Measurements from ENCODE around the gene RBM24.

The RBM24 gene

DNA sequence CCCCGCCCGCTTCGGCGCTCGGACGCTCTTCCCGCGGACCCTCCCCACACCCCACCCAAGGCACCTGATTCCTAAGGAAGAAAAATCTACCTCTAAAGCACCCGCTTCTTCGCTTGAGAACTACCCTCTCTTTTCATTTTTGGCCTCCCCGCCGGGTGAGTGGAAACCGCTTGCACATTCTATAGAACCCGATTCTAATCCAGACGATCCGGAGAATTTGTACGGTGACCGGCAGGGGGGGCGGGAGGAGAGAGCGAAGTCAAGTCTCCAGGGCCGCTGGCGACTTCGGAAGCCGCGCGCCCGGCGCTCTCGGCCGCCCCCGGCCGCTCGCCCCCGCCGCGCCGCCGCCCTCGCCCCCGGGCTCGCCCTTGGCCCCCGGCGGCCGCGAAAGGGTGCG, at the start of gene RBM24:
Gene RBM24, plus strand, starts transcription at position 262 of the 397 bp plus-strand sequence. CDS start 221 bp downstream, outside the sequence.
- DNase-seq = no peak

DNA sequence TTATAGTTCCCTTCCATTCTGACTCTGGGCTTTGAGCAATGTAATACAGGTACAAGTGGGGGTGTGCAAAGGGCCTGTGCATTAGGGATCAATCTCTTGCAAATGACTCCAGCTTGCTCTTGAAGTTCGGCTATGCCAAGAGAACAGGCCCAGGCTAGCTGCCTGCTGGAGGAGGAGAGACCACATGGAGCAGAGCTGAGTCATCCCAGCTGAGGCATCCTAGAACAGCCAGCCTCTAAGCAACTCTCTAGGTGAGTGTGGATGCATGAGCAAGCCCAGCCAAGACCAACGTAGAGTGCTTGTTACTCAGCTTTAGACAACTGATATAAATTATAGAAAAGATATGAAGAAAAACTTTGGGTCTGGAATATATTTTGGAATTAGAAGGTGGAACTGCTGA, 47.6 kb upstream of the RBM24 start:
- no peak for DNase-seq

DNA sequence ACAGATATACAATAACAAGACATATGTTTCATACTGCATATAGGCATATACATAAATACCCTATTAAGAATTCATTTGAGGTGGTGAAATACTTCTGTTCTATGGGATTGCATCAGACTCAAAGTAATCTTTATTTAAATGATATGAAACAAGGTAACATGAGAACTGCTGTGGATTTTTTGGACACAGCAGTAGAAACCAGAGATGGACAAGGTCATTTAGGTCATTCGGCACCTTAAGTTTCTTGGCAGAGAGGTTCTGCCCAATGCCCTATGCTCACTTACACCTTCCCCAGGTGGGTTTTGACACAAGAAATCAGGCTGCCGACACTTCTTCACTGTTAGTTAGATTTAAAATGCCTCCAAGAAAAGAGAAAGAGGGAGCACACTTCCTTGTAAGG, 43.9 kb upstream of the RBM24 start:
- no peak for DNase-seq

DNA sequence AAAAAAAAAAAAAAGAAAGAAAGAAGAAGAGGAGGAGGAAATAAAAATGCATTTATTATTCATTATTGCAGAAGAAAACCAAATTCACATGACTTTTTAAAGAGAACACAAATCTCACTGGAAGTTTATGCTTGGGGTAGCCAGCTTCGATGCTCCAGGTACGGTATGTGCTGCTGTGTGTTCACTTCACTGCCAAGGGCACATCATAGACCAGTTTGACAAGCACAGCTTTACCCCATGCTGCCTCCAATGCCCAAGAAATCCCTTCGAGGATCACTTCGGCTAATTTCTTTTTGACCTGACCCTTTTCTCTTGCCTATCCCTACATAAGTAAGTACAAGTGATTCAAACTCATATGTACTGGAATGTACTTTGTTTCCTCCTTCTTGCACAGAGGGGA, 41.9 kb upstream of the RBM24 start:
- DNase-seq = no peak

DNA sequence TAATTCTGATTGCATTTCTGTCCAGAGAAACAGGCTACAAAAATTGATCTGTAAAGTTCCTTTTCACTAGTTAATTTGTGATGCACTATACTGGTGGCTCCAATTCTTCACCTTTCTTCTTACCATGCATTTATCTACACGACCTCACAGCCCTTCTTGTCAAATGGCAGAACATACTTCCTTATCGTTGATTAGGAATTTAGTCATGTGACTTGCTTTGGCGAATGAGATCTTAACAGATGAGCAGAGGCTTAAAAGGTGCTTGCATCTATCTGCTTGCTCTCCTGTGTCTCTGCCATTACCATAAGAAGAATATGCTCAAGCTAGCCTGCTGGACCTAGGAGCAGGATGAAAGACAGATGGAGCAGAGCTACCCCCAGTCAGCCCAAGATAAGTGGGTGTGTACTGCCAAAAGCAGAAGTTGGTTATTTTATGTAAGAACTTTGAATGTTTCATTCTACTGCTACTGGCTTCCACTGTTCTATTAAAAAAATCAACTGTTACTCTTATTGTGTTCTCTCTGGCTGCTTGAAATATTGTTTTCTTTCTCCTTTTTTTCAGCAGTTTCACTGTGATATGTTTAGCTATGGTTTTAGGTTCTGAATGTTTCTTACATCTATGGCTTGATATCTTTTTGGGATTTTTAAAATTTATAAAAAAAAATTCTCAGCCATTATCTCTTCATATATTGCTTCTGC, 40.2 kb upstream of the RBM24 start:
- no peak for DNase-seq

DNA sequence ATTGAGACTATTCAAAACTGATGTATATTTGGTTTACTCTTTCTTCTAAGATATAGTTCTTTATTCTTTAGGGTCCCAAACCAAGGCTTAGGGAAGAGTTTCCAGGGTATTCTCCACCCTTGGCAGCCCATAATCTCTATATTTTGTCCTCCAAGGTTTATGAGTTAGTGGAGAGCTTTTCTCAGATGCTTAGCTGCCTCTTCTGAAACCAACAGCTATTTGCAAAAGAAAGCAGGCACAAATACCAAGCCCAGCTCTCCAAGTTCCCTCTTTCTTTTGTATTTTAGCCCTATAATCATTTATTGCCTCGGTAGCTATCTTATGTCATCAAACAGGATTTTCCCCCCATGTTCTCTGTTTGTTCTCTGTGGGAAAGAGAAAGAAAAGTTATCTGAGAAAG, 39.1 kb upstream of the RBM24 start:
- no peak for DNase-seq

DNA sequence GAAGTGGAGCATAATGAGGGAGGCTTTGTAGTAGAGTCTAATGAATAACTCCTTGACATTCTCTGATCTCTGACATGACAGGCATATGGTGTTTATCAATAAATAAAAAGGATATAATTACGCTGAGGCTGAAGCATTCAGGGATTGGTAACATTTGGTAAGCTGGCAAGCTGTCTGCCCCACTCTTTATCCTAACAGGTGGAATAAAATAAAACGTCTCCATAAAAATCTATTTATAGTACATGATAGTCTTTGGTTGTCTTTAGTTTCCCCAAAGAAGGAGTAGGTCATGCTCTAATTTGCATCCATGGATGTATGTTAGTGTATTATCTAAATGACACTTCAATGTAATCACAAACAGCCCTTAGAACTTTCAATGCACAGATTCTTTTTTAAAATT, 30.9 kb upstream of the RBM24 start:
- no peak for DNase-seq

DNA sequence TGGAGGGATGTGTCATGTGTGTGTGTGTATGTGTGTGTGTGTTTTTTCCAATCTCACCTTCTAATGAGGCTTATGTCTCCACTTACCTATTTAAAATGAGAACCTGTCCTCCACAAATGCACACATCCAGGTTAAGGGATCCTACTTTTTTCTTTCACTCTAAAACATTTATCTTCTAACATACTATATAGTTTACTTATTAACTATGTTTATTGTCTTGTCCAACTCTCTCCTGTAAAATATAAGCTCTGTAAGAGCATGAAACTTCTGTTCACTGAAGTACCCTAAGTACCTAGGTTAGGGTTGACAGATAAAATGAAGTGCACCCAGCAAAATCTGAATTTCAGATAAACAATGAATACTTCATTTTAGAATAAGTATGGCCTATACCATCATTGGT, 29.2 kb upstream of the RBM24 start:
- DNase-seq = no peak

DNA sequence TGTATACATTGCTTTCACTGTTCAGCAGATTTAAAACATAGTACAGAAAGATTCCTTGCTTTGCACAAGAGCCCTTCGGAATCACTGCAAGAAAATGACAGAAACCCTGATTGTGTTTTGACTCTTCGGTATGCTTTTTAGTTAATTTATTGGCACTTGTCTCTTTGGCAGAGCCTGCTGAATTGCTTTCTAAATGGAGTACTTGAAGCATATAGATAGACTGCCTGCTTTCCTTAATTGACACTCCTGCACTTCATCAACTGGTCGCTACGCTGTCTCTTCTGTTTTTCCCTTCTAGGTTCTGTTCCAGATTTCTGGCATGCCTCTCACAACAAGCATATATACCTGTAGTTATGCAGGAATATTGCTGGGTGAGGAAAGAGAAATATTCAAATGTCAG, 22.4 kb upstream of the RBM24 start:
- DNase-seq = no peak

DNA sequence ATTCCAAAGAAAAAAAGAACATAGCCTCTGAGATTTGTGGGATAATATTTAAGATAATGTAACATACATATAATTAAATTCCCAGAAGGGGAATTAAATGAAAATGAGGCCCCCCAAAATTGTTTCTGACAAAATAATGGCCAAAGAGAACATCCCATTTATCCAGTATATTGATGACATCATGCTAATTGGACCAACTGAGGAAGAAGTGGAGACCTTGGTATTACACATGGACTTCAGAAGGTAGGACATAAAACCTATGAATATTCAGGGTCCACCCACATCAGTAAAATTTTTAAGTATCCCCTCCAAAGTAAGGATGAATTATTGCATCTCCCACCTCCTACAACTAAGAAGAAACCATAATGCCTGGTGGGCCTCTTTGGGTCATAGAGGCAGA, 15.6 kb upstream of the RBM24 start:
- DNase-seq = no peak

DNA sequence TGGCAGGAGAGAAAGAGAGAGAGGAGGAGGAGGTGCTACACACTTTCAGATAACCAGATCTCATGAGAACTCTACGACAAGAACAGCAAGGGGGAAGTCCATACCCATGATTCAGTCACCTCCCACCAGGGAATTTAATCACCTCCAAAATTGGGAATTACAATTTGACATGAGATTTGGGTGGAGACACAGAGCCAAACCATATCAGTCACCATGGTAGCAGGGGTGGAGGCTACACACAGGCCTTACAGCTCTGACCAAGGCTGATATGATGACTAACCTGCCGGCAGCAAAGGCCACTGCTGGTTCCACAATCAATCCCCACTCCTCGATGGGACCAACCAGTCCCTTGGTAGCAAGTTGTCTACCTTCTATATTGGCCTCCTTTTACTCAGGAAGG, 13.6 kb upstream of the RBM24 start:
- DNase-seq = no peak

DNA sequence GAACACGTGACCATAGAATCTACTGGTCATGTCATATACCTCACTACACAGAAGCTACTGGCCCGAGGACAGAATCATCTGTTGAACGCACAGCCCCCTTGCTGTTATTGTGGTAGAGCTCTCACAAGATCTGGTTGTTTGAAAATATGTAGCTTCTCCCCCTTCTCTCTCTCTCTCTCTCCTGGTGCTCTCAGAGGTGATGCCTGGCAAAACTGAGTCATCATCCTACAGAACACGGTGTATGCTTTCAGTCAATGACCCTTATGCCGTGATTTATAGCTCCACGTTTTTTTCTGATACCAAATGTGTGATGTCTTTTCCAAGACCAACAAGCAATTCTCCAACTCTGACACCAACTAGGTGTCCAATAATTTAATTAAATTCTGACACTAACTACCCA, 13.0 kb upstream of the RBM24 start:
- DNase-seq = no peak

DNA sequence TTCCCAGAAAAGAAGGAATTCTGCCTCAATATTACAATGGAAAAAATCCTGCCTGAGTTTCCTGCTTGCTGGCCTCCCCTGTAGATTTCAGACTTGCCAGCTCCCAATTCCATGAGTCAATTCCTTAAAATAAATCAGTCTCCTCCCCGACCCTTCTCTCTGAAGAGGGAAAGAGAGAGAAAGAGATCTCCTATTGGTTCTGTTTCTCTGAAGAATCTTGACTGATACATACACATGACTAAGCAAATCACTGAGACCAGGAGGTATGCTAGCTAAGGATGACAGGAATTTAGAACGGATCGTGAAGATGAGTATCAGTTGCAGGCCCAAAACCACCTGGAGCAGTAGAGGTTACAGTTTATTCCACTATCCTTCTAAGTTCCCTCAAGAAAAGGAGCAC, 11.3 kb upstream of the RBM24 start:
- DNase-seq = no peak

DNA sequence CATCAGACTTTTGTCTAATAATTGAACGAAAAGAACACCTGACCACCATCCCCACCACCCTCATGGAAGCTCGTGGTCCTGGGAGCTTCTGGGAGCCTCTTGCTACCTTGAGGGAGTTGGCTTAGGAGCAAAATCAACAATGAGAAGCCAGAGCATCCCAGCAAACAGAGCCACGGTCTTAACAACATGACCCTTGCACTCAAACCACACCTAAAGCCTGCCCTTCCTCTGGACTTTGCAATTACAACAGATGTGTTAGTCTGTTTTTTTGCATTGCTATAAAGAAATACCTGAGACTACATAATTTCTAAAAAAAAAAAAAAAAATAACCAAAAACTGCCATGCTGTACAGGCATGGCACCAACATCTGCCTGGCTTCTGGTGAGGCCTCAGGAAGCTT, 9.5 kb upstream of the RBM24 start:
- DNase-seq = no peak

DNA sequence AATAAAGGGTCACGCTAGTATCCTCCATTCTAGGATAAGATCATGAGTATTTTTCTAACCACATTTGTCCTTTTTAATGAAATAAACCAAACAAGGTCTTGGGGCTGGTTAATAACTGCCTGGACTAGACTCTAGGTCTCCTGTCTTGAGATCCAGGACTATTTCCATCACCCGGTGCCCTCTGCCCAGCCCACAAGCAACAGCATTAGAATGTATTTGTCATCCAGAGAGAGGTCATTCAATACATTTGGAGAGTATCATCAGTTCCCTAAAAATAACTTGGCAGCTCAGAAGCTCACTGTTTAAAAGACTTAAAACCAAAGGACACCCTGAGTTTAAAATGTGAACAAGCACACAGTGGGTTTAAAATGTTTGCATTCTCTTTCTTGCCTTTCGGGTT, 4.4 kb upstream of the RBM24 start:
- DNase-seq = no peak

DNA sequence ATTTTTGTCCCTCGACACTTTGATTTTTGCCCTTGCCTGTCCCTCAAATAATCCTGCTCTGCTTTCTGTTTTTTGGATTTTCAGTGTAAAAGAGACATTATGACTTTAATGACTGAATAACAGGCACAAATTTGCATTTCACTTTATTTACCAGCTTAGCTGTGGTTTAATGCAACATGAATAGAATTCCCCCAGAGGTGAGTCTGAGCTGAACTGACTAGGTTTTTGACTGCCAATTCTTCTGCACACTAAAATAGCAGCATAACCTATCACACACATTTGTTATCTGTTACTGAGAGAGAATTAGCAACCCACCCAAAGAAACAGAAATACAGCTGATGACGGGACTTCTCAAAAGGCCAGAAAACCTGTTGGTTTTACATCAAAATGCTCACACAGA, 3.9 kb upstream of the RBM24 start:
- no peak for DNase-seq

DNA sequence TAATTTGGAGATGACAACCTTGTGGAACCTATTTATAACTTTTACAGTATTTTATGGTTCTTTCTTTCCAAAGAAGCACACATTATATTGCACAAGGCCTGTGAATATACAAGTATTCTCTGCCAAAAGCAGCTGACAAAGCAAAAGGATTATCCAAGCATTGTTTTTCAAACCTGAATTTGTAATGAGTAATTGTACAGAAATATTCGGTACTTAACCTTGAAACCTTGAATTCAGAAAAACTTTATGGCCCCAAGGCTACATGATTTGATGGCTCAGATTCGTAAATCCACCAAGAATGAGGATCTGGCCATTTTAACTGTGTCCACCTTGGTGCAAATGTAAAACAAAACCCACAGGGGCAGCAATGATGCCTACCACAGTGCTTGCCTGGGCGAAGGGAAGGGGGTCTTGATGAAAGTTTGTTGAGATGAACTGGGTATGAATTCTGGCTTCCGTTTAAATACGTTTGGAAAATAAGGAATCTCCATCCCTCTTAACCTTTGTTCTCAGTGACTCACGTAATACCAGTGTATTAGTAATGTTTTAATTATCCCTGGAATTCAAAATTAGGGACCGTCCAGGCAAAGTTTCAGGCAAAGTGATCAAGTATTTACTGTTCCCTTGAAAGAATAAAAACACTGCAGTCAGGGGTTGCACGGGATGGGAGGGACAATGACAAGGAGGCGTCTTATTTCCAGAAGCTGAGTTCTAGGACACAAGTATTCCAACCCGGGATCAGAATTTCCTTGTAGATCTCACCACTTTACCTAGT, 2.7 kb upstream of the RBM24 start:
- no peak for DNase-seq

DNA sequence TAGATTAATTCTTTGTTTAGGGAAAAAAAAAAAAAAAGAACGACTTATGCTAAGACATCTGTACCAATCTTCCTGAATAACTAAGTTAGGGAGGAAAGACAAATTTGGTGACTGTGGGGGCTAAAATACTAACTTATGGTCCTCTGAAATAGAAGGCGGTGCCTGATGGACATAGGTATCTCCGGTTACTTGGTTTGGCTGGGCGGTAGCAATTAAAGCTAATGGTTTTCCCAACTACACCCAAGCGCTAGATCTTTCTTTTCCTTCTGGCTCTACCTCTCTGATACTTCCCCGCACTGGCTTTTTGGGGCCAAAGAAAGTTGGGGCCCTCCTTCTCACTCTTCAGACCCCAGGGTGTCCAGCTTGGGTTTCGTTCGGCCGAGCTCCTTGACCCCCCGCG, 1.0 kb upstream of the RBM24 start:
- no peak for DNase-seq

DNA sequence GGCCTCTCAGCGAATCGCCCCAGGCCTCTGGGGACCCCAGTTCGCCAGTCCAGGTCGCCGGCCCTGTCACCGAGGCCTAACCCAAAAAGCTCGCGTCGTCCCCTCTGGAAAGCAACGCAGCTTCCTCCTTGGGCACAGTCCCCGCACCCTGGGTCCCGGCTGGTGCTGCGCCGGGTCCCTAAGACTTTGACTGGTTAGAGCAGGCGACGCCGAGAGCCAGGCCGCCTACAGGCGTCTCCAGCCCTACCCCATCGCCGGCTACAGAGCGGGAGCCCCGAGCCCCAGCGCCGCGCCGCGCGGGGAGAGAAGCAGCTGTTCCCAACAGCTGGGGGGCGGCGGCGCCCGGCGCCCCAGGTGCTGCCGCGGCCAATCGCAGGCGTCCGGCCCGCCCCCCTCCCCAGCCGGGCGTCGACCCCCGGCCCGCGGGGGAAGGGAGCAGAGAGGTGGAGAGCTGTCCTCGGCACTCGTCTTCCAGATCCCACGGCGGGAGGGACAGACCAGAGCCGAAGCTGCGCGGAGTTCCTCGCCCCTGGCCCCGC, 540 bp upstream of the RBM24 start:
- no peak for DNase-seq

DNA sequence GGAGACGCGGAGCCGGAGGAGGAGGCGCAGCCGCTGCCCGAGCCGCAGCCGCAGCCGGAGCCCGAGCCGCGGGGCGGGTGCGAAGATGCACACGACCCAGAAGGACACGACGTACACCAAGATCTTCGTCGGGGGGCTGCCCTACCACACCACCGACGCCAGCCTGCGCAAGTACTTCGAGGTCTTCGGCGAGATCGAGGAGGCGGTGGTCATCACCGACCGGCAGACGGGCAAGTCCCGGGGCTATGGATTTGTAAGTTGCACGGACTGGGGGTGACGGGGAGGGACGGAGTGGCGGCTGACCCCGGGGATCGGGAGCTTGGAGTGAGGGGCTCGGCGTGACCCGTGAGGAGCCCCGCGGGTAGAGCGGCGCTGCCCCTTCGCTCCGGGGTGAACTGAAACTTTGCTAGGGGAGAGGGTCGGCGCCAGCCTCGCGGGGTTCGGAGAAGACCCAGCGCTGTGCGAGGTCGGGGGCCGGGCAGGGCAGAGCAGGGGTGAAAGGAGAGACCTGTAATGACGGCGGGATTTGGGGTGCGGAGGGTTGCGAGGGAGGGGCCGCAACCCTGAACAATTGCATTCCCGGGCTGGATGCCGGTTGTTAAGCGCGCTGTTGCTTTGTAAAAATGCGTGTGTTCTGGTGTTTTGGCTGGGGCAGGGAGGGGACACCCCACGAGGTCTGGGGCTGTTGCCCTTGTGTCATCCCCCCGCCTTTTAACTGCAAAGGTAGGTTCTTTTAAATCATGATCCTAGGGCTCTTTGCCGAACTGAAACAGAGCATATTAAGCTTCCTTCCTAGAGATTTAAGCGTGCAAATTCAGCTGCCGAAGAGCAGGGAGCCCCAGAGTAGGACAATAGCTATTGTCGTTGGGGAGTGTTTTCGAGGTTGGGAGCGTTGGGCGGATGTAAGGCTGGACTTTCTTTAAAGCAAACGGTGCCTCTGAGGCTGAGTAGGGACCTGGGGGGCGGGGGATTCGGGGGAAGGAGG, 628 bp downstream of the RBM24 start:
- DNase-seq = no peak

DNA sequence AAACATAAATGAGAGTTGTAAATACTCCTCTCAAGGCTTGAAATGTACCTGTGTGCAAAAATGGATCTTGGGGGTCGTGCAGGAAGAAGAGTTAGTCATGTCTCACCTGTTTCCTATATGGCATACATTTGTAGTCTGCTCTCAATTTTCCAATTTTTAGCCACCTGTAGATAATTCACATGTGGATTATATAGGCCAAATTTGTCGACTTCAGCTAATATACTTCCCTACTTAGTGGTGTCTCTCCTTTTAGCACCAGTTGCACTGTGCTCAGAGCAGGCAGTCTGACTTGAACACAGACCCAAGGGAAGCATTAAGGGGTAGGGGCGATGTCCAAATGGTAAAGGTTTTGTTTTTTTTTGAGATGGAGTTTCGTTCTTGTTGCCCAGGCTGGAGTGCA, 1.9 kb downstream of the RBM24 start:
- DNase-seq = no peak

DNA sequence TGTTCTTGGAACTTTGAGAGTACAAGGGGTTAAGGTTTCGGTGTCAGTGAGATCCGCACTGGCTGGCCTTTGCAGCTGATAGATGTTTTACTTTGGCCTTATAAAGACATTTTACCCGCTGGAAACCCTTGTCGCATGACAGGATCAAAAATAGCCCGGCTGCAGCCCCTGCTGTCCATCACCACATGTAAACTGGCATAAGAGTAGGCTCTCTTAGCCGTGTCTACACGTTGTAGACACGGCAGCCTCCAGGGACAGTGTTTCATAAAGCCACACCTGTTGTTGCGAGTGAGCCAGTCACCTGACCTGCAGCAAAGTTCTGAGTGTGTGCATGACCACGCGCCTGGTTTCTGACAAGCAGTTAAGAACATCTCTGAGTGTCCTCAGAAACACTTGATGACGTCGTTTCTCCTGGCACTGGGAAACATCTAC, 8.5 kb downstream of the RBM24 start:
- DNase-seq = no peak

DNA sequence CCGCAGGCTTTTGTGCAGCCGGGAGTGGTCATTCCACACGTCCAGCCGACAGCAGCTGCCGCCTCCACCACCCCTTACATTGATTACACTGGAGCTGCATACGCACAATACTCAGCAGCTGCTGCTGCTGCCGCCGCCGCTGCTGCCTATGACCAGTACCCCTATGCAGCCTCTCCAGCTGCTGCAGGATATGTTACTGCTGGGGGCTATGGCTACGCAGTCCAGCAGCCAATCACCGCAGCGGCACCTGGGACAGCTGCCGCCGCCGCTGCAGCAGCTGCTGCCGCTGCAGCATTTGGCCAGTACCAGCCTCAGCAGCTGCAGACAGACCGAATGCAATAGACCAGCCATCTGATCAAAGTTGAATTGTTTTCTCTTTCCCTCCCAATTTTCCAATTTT, 10.6 kb downstream of the RBM24 start:
- DNase-seq = no peak
